Thyroid gland (tissue), 4 donors: Measurements from ENCODE around the gene HPGDS.

Source experiments
- POLR2A ChIP-seq, 2 donors: fragments of 450-650 bp; IDR thresholded peaks; one replicate each; pipeline ENCODE4 v1.6.1; 2017; ENCODE audit warnings: antibody characterized with exemption in 2 of 2, mild to moderate bottlenecking in 2 of 2, moderate library complexity in 1 of 2
- TF ChIP-seq, protein P1 (sequence below), 6 experiments: fragments of 200-600 bp in 3 of 6; fragments of 450-650 bp in 3 of 6; sonication (generic) in 3 of 6; IDR thresholded peaks; one replicate each; pipeline ENCODE4 v1.5.1; 2016 to 2019; ENCODE audit warnings: antibody characterized with exemption in 6 of 6, mild to moderate bottlenecking in 2 of 6, inconsistent platforms in 1 of 6, moderate library complexity in 1 of 6

DNA sequence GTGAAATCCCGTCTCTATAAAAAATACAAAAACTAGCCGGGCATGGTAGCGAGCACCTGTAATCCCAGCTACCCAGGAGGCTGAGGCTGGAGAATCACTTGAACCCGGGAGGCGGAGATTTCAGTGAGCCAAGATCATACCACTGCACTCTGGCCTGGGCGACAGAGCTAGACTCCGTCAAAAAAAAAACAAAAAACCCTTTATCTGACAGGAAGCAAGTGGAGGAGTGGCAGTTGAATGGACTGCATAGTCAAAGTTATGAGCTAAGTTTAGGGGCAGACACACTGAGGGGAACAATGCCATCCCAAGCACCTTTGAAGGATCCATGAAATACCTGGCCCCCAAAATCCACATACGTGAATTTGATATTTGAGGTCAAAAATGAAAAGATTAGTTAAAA, 7.5 kb upstream of the HPGDS start:
- no peak for TF ChIP-seq POLR2A (IDR thresholded peaks at IDR 0.05)
- TF ChIP-seq, protein P1, sequence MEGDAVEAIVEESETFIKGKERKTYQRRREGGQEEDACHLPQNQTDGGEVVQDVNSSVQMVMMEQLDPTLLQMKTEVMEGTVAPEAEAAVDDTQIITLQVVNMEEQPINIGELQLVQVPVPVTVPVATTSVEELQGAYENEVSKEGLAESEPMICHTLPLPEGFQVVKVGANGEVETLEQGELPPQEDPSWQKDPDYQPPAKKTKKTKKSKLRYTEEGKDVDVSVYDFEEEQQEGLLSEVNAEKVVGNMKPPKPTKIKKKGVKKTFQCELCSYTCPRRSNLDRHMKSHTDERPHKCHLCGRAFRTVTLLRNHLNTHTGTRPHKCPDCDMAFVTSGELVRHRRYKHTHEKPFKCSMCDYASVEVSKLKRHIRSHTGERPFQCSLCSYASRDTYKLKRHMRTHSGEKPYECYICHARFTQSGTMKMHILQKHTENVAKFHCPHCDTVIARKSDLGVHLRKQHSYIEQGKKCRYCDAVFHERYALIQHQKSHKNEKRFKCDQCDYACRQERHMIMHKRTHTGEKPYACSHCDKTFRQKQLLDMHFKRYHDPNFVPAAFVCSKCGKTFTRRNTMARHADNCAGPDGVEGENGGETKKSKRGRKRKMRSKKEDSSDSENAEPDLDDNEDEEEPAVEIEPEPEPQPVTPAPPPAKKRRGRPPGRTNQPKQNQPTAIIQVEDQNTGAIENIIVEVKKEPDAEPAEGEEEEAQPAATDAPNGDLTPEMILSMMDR (IDR thresholded peaks at IDR 0.05) = no peak
